IMR-90 (cell line): Measurements from ENCODE around the gene STX18. TPM values are rescaled to one million over a fixed set of nuclear protein-coding genes. Genes with fewer than 3 reads are reported as not detected.

Experiments
- ATAC-seq: fragments of 200-7000 bp; cut with Tn5 transposase; 2 replicates; pipeline ENCODE4 v1.9.1; 2020; ENCODE audit warnings: low read depth, mild to moderate bottlenecking, moderate library complexity
- BruUV-seq: library from RNA; stranded (reverse); fragments of 400-500 nt; replicated peaks from 2 replicates; lab custom pipeline; 2021; lab: Mats Ljungman, UMichigan
- CTCF ChIA-PET: fragments of 300-600 bp; formaldehyde crosslinking; extraction: SDS; loops from one replicate; lab custom pipeline; 2021; ENCODE audit warnings: antibody characterized with exemption; lab: Yijun Ruan, JAX
- POLR2A ChIA-PET: fragments of 300-600 bp; sonication (Branson Sonifier 250); formaldehyde crosslinking; loops from one replicate; lab custom pipeline; 2022; ENCODE audit warnings: antibody characterized with exemption; ENCODE audit not compliant: unreplicated experiment; lab: Charles Lee
- DNase-seq: peaks from one replicate; pipeline ENCODE4 v3.0.0; 2013
- H2AFZ ChIP-seq: replicated peaks from 2 replicates; pipeline ENCODE3; 2013; ENCODE audit warnings: low read length, mild to moderate bottlenecking; ENCODE audit not compliant: poor library complexity
- H2AK5ac ChIP-seq: 2 replicates; pipeline ENCODE4 v1.6.1; 2013; ENCODE audit warnings: low read depth, low read length, inconsistent platforms
- H2AK9ac ChIP-seq: replicated peaks from 2 replicates; pipeline ENCODE3; 2013; ENCODE audit warnings: mild to moderate bottlenecking, low read depth, low read length, moderate library complexity; ENCODE audit not compliant: poor library complexity
- H2BK120ac ChIP-seq: 2 replicates; pipeline ENCODE4 v1.6.1; 2013; ENCODE audit warnings: low read depth, low read length, inconsistent platforms
- H2BK15ac ChIP-seq: 3 replicates; pipeline ENCODE4 v1.6.1; 2013; ENCODE audit warnings: low read depth, low read length, inconsistent platforms
- H2BK20ac ChIP-seq: 2 replicates; pipeline ENCODE4 v1.6.1; 2013; ENCODE audit warnings: low read depth, mild to moderate bottlenecking, inconsistent platforms, low read length, moderate library complexity
- H2BK5ac ChIP-seq: 2 replicates; pipeline ENCODE4 v1.6.1; 2013; ENCODE audit warnings: mild to moderate bottlenecking, low read depth, low read length, inconsistent platforms; ENCODE audit not compliant: poor library complexity, severe bottlenecking
- H3K14ac ChIP-seq: replicated peaks from 2 replicates; pipeline ENCODE4 v1.6.1; 2013; ENCODE audit warnings: low read depth, low read length, inconsistent platforms
- H3K18ac ChIP-seq: 2 replicates; pipeline ENCODE4 v1.6.1; 2013; ENCODE audit warnings: low read depth, low read length, control low read depth
- H3K23ac ChIP-seq: 2 replicates; pipeline ENCODE4 v1.6.1; 2013; ENCODE audit warnings: low read depth, low read length, inconsistent platforms
- H3K27ac ChIP-seq: 2 replicates; pipeline ENCODE4 v1.5.1; 2013; ENCODE audit warnings: mild to moderate bottlenecking, control low read depth, low read length; ENCODE audit not compliant: insufficient read depth
- H3K27me3 ChIP-seq: 2 replicates; pipeline ENCODE4 v1.6.1; 2013; ENCODE audit warnings: low read length; ENCODE audit not compliant: control insufficient read depth, insufficient read depth
- H3K36me3 ChIP-seq: 2 replicates; pipeline ENCODE4 v1.6.1; 2013; ENCODE audit warnings: low read length, mixed read lengths; ENCODE audit not compliant: control insufficient read depth, insufficient read depth
- H3K4ac ChIP-seq: 2 replicates; pipeline ENCODE4 v1.6.1; 2013; ENCODE audit warnings: low read depth, low read length, inconsistent platforms
- H3K4me1 ChIP-seq: 2 replicates; pipeline ENCODE4 v1.6.1; 2013; ENCODE audit warnings: low read length, mixed read lengths; ENCODE audit not compliant: control insufficient read depth, insufficient read depth
- H3K4me2 ChIP-seq: 2 replicates; pipeline ENCODE4 v1.6.1; 2013; ENCODE audit warnings: low read depth, mild to moderate bottlenecking, control low read depth, low read length, moderate library complexity
- H3K4me3 ChIP-seq: 2 replicates; pipeline ENCODE4 v1.5.1; 2013; ENCODE audit warnings: low read depth, mild to moderate bottlenecking, control low read depth, low read length, moderate library complexity; ENCODE audit not compliant: insufficient read depth
- H3K56ac ChIP-seq: 2 replicates; pipeline ENCODE4 v1.6.1; 2013; ENCODE audit warnings: low read length, inconsistent platforms; ENCODE audit not compliant: insufficient read depth; ENCODE audit errors: extremely low read depth
- H3K79me1 ChIP-seq, 2 experiments: 2 replicates each; pipeline ENCODE4 v1.6.1; 2013; ENCODE audit warnings: low read length in 2 of 2, inconsistent platforms in 1 of 2, low read depth in 1 of 2
- H3K9ac ChIP-seq: 2 replicates; pipeline ENCODE4 v1.6.1; 2013; ENCODE audit warnings: low read depth, low read length, control low read depth
- H3K9me1 ChIP-seq: 2 replicates; pipeline ENCODE4 v1.6.1; 2013; ENCODE audit warnings: low read length, inconsistent platforms; ENCODE audit not compliant: insufficient read depth
- H3K9me3 ChIP-seq: 2 replicates; pipeline ENCODE4 v1.6.1; 2013; ENCODE audit warnings: low read length; ENCODE audit not compliant: control insufficient read depth, insufficient read depth
- H4K20me1 ChIP-seq: 2 replicates; pipeline ENCODE4 v1.6.1; 2013; ENCODE audit warnings: low read length, inconsistent platforms; ENCODE audit not compliant: insufficient read depth
- H4K5ac ChIP-seq: 2 replicates; pipeline ENCODE4 v1.6.1; 2013; ENCODE audit warnings: mild to moderate bottlenecking, low read depth, low read length, control low read depth
- H4K8ac ChIP-seq, 2 experiments: 2 replicates each; pipeline ENCODE4 v1.6.1; 2013; ENCODE audit warnings: low read depth in 2 of 2, low read length in 2 of 2, control low read depth in 1 of 2, inconsistent platforms in 1 of 2
- H4K91ac ChIP-seq: 2 replicates; pipeline ENCODE4 v1.6.1; 2013; ENCODE audit warnings: low read depth, low read length, inconsistent platforms; ENCODE audit not compliant: insufficient read depth
- BHLHE40 ChIP-seq: fragments of 150-350 bp; IDR thresholded peaks from 2 replicates; pipeline ENCODE4 v1.6.1; 2016; ENCODE audit warnings: mild to moderate bottlenecking, low read depth, low read length
- CEBPB ChIP-seq: IDR thresholded peaks from 2 replicates; pipeline ENCODE4 v1.6.1; 2012; ENCODE audit warnings: low read depth, low read length, improper control_type of control experiment
- CHD1 ChIP-seq: IDR thresholded peaks from 2 replicates; pipeline ENCODE4 v1.6.1; 2012; ENCODE audit warnings: low read depth, low read length, improper control_type of control experiment
- FOS ChIP-seq: fragments of 150-350 bp; IDR thresholded peaks from 2 replicates; pipeline ENCODE4 v1.6.1; 2016; ENCODE audit warnings: low read depth, low read length
- MAFK ChIP-seq: IDR thresholded peaks from 2 replicates; pipeline ENCODE4 v1.6.1; 2012; ENCODE audit warnings: low read depth, low read length, improper control_type of control experiment
- MXI1 ChIP-seq: IDR thresholded peaks from 2 replicates; pipeline ENCODE4 v1.6.1; 2012; ENCODE audit warnings: low read depth, mild to moderate bottlenecking, low read length, moderate library complexity, borderline replicate concordance
- NFE2L2 ChIP-seq: fragments of 150-350 bp; IDR thresholded peaks from 2 replicates; pipeline ENCODE4 v1.6.1; 2016; ENCODE audit warnings: low read depth, mild to moderate bottlenecking, low read length
- POLR2A ChIP-seq: IDR thresholded peaks from 2 replicates; pipeline ENCODE4 v1.6.1; 2012; ENCODE audit warnings: mild to moderate bottlenecking, low read depth, low read length
- RAD21 ChIP-seq: IDR thresholded peaks from 2 replicates; pipeline ENCODE4 v1.6.1; 2012; ENCODE audit warnings: low read length, improper control_type of control experiment
- RFX5 ChIP-seq: IDR thresholded peaks from 2 replicates; pipeline ENCODE4 v1.8.0; 2012; ENCODE audit warnings: low read depth, mild to moderate bottlenecking, low read length, moderate library complexity
- SMC3 ChIP-seq: fragments of 150-350 bp; IDR thresholded peaks from 2 replicates; pipeline ENCODE4 v1.6.1; 2016; ENCODE audit warnings: low read depth, mild to moderate bottlenecking, antibody characterized with exemption, low read length, moderate library complexity
- WGBS, 2 experiments: methylation state at CpG; one replicate each; pipeline versions ENCODE4 v1.1.5 to v1.1.7; 2013; ENCODE audit warnings: missing lambda C conversion rate in 2 of 2; ENCODE audit not compliant: insufficient read length in 1 of 2; ENCODE audit errors: extremely low coverage in 2 of 2; 5-methylcytosine and 5-hydroxymethylcytosine counted together
- dilution Hi-C: fragments of 300-500 bp; cut with HindIII; formaldehyde crosslinking; loops from one replicate; pipeline ENCODE4 v1.14.3; 2018; ENCODE audit warnings: low sequenced_read_pairs; ENCODE audit not compliant: unreplicated experiment
- in situ Hi-C: fragments of 300-500 bp; cut with MboI; formaldehyde crosslinking; loops from 3 replicates; pipeline ENCODE4 v1.14.3; 2019; ENCODE audit warnings: low sequenced_read_pairs, inconsistent platforms, mixed read lengths
- intact Hi-C: fragments of 100-400 bp; cut with micrococcal nuclease; formaldehyde crosslinking; loops from 2 replicates; pipeline ENCODE4 v1.10.0; 2022
- polyA plus RNA-seq, 3 experiments: library from polyadenylated mRNA; depleted of rRNA; stranded (reverse); fragments of >200 nt; gene quantifications; 2 replicates each; pipeline ENCODE4 v1.2.3, GENCODE V29; 2012; ENCODE audit warnings: low replicate concordance in 1 of 3
- total RNA-seq: library from RNA; depleted of rRNA; stranded (reverse); fragments of >200 nt; gene quantifications from 2 replicates; pipeline ENCODE4 v1.2.3, GENCODE V29; 2012
- TF ChIP-seq, protein P1 (sequence below): fragments of 150-350 bp; IDR thresholded peaks from 2 replicates; pipeline ENCODE4 v1.6.1; 2017; ENCODE audit warnings: mild to moderate bottlenecking, antibody characterized with exemption, low read length, low read depth
- TF ChIP-seq, protein P2 (sequence below): conservative IDR thresholded peaks from 2 replicates; pipeline ENCODE4 v1.5.1; 2012; ENCODE audit warnings: mild to moderate bottlenecking, low read depth, low read length, improper control_type of control experiment

The STX18 gene
- total and polyA plus RNA-seq, 2 of the 4 experiments (the other 2 are of a cell fraction) = 20.1 to 23.4 TPM

DNA sequence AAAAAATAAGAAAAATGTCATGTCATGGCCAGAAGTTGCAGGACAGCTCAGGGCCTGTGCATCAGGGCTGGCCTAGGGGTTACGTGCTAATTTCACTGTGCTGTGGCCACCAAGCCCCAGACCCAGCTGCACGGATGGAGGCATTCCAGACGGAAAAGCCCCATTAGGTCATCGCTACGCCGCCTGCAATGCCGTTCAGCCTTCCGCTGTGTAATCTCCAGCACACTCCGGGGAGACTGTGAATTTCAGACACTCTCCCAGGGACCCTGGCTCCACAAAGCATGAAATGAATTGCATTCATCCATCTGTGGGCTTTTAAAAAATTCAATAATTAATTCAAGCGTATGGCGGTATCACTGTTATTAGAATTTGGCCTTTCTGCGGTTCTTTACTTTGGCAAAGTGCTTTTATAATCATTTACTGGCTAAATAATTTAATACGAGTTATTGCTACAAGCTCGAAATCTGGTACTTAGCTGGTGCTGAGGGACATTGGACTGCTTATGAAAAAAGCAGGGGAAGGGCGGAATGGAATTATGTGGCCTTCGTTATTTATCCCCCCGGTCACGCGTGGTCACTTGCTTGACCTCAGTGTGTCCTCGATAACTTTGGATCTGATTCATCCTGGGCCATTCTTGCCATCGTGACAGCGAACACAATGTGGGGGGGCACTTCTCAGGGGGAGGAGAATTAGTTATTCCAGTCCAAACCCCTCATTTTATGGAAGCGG, 164.0 kb downstream of the STX18 start:
- no peak overlapping the region for H4K8ac ChIP-seq
- intact Hi-C loops = no loop called here
- H3K79me1 ChIP-seq = no peaks in the 10 kb centered on the region
- no peaks in the 10 kb centered on the region for H3K36me3 ChIP-seq
- no peak overlapping the region for H2AK5ac ChIP-seq
- no peak overlapping the region for H2BK5ac ChIP-seq
- no peak overlapping the region for H2BK15ac ChIP-seq
- CTCF ChIA-PET = interaction anchor here (1.1 kb wide), 1 partner anchor 17 kb away, joined by 3 read pairs; no protein-coding TSS in a partner anchor
- no peak overlapping the region for H3K23ac ChIP-seq
- DNase-seq (no peak), ATAC-seq (no peak)
- H3K9me1 ChIP-seq = no peaks in the 10 kb centered on the region
- in situ Hi-C loops = no loop called here
- no peak overlapping the region for H3K56ac ChIP-seq
- H3K4ac ChIP-seq = no peak overlapping the region
- TF ChIP-seq CHD1 (no peak), BHLHE40 (no peak), FOS (no peak), CEBPB (no peak), POLR2A (no peak), MAFK (no peak), MXI1 (no peak), NFE2L2 (no peak), SMC3 (no peak), RAD21 (no peak), RFX5 (no peak)
- TF ChIP-seq, protein P1, sequence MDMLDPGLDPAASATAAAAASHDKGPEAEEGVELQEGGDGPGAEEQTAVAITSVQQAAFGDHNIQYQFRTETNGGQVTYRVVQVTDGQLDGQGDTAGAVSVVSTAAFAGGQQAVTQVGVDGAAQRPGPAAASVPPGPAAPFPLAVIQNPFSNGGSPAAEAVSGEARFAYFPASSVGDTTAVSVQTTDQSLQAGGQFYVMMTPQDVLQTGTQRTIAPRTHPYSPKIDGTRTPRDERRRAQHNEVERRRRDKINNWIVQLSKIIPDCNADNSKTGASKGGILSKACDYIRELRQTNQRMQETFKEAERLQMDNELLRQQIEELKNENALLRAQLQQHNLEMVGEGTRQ = no peak
- TF ChIP-seq, protein P2, sequence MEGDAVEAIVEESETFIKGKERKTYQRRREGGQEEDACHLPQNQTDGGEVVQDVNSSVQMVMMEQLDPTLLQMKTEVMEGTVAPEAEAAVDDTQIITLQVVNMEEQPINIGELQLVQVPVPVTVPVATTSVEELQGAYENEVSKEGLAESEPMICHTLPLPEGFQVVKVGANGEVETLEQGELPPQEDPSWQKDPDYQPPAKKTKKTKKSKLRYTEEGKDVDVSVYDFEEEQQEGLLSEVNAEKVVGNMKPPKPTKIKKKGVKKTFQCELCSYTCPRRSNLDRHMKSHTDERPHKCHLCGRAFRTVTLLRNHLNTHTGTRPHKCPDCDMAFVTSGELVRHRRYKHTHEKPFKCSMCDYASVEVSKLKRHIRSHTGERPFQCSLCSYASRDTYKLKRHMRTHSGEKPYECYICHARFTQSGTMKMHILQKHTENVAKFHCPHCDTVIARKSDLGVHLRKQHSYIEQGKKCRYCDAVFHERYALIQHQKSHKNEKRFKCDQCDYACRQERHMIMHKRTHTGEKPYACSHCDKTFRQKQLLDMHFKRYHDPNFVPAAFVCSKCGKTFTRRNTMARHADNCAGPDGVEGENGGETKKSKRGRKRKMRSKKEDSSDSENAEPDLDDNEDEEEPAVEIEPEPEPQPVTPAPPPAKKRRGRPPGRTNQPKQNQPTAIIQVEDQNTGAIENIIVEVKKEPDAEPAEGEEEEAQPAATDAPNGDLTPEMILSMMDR = no peak
- no peak overlapping the region for H3K27ac ChIP-seq
- H3K18ac ChIP-seq = no peak overlapping the region
- no peak overlapping the region for H2BK120ac ChIP-seq
- no peak overlapping the region for H4K5ac ChIP-seq
- H2AK9ac ChIP-seq = no peak overlapping the region
- dilution Hi-C loops = no loop called here
- no peaks in the 10 kb centered on the region for H3K4me1 ChIP-seq
- peaks cover 60% of the 10 kb centered on the region for H3K27me3 ChIP-seq
- no peak overlapping the region for H4K91ac ChIP-seq
- no peak overlapping the region for H3K9ac ChIP-seq
- WGBS, 2 experiments = 60% methylated on average over 8 of the region's 23 CpGs; no CpG with 5 or more reads in 1 of the 2 experiments
- POLR2A ChIA-PET = no interaction called here
- no peak overlapping the region for H2AFZ ChIP-seq
- H3K4me3 ChIP-seq = no peak overlapping the region
- H4K20me1 ChIP-seq = no peaks in the 10 kb centered on the region
- peaks cover 5% of the 10 kb centered on the region; the same call in 1 of the 2 replicates for H3K9me3 ChIP-seq
- H3K4me2 ChIP-seq = no peak overlapping the region
- H3K14ac ChIP-seq = no peak overlapping the region
- no peak overlapping the region for H2BK20ac ChIP-seq
- BruUV-seq = no TSS peak
